ENCODE data around the gene CDK19. TPM values are rescaled to one million over a fixed set of nuclear protein-coding genes. Genes with fewer than 3 reads are reported as not detected.
"Not testable (repeated sequence)": the region's sequence is repeated elsewhere in the genome, so short reads cannot be mapped to it uniquely, and the experiment has no call there.

CDK19 gene
- total RNA-seq, 1 donor from 2014 or later, result 16.8 TPM

GRCh38 chr6:110814102-110815014, 911 bp downstream of the CDK19 start:
- intact Hi-C loops (cut with micrococcal nuclease), result loop anchor here (1.0 to 5.0 kb wide), 16 partner anchors 60 to 1432 kb away; partner anchors contain the start of genes AK9, AMD1, CD164 and CDC40

GRCh38 chr6:110813338-110814101, 1.7 kb downstream of the CDK19 start:
- intact Hi-C loops (cut with micrococcal nuclease), result loop anchor here (2.0 kb wide), 3 partner anchors 275 to 1431 kb away; partner anchors contain the start of gene CD164

- intact Hi-C loops (cut with micrococcal nuclease), result no loop called here
Observed at GRCh38 chr6:110812719-110813118, 2.5 kb downstream of the CDK19 start.

GRCh38 chr6:110810896-110811586, 4.2 kb downstream of the CDK19 start:
- intact Hi-C loops (cut with micrococcal nuclease), result no loop called here

- intact Hi-C loops (cut with micrococcal nuclease), result no loop called here
Observed at GRCh38 chr6:110809792-110810191, 5.5 kb downstream of the CDK19 start.

- intact Hi-C loops (cut with micrococcal nuclease), result not testable (repeated sequence)
Observed at GRCh38 chr6:110802175-110802574, 13.1 kb downstream of the CDK19 start.

- intact Hi-C loops (cut with micrococcal nuclease), result no loop called here
Observed at GRCh38 chr6:110800839-110801196, 14.5 kb downstream of the CDK19 start.

GRCh38 chr6:110800196-110800838, 15.0 kb downstream of the CDK19 start:
- intact Hi-C loops (cut with micrococcal nuclease), result no loop called here

GRCh38 chr6:110799655-110800054, 15.6 kb downstream of the CDK19 start:
- intact Hi-C loops (cut with micrococcal nuclease), result no loop called here

- intact Hi-C loops (cut with micrococcal nuclease), result no loop called here
Observed at GRCh38 chr6:110799189-110799588, 16.1 kb downstream of the CDK19 start.

GRCh38 chr6:110795271-110795670, 20.0 kb downstream of the CDK19 start:
- intact Hi-C loops (cut with micrococcal nuclease), result no loop called here

- intact Hi-C loops (cut with micrococcal nuclease), result no loop called here
Observed at GRCh38 chr6:110786696-110787095, 28.6 kb downstream of the CDK19 start.

GRCh38 chr6:110786271-110786670, 29.0 kb downstream of the CDK19 start:
- intact Hi-C loops (cut with micrococcal nuclease), result no loop called here

GRCh38 chr6:110784610-110784979, 30.7 kb downstream of the CDK19 start:
- intact Hi-C loops (cut with micrococcal nuclease), result no loop called here

- intact Hi-C loops (cut with micrococcal nuclease), result no loop called here
Observed at GRCh38 chr6:110781522-110782214, 33.6 kb downstream of the CDK19 start.

GRCh38 chr6:110778333-110778732, 36.9 kb downstream of the CDK19 start:
- intact Hi-C loops (cut with micrococcal nuclease), result no loop called here

GRCh38 chr6:110777636-110778035, 37.6 kb downstream of the CDK19 start:
- intact Hi-C loops (cut with micrococcal nuclease), result no loop called here

GRCh38 chr6:110776413-110776812, 38.9 kb downstream of the CDK19 start:
- intact Hi-C loops (cut with micrococcal nuclease), result no loop called here

GRCh38 chr6:110769923-110770322, 45.3 kb downstream of the CDK19 start:
- intact Hi-C loops (cut with micrococcal nuclease), result no loop called here

GRCh38 chr6:110768057-110768456, 47.2 kb downstream of the CDK19 start:
- intact Hi-C loops (cut with micrococcal nuclease), result no loop called here

GRCh38 chr6:110761371-110761770, 53.9 kb downstream of the CDK19 start:
- intact Hi-C loops (cut with micrococcal nuclease), result no loop called here
